UCSD-AML1 (cell line): ENCODE data around the gene DCX.

ENCODE experiments used
- DNase-seq: peaks from one replicate; lab custom pipeline; 2025; ENCODE audit not compliant: unreplicated experiment; lab: John Stamatoyannopoulos, UW

Gene DCX

GRCh38 chrX:111411983-111412382 is at the start of gene DCX:
TSS of gene DCX (minus strand) at chrX:111412192. CDS start at chrX:111410398, 1,794 bp downstream.
- no peak for DNase-seq

- no peak for DNase-seq
Measured at GRCh38 chrX:111460607-111461006, 48.6 kb upstream of the DCX start.

- no peak for DNase-seq
Measured at GRCh38 chrX:111447298-111447697, 35.3 kb upstream of the DCX start.

- no peak for DNase-seq
Measured at GRCh38 chrX:111445485-111445884, 33.5 kb upstream of the DCX start.

GRCh38 chrX:111444881-111445280 is 32.9 kb upstream of the DCX start:
- no peak for DNase-seq

GRCh38 chrX:111443946-111444345 is 32.0 kb upstream of the DCX start:
- no peak for DNase-seq

- no peak for DNase-seq
Measured at GRCh38 chrX:111442791-111443190, 30.8 kb upstream of the DCX start.

GRCh38 chrX:111435469-111435868 is 23.5 kb upstream of the DCX start:
- no peak for DNase-seq

- DNase-seq, result no peak
Measured at GRCh38 chrX:111431001-111431400, 19.0 kb upstream of the DCX start.

GRCh38 chrX:111411557-111411956 is 435 bp downstream of the DCX start:
- DNase-seq, result no peak

- DNase-seq, result no peak
Measured at GRCh38 chrX:111410590-111411078, 1.4 kb downstream of the DCX start.

GRCh38 chrX:111409326-111409725 is 2.7 kb downstream of the DCX start:
- no peak for DNase-seq

- DNase-seq, result no peak
Measured at GRCh38 chrX:111407948-111408347, 4.0 kb downstream of the DCX start.

- DNase-seq, result no peak
Measured at GRCh38 chrX:111402344-111402743, 9.6 kb downstream of the DCX start.

GRCh38 chrX:111395149-111395548 is 16.8 kb downstream of the DCX start:
- DNase-seq, result no peak

GRCh38 chrX:111394569-111394968 is 17.4 kb downstream of the DCX start:
- DNase-seq, result no peak

- DNase-seq, result no peak
Measured at GRCh38 chrX:111387470-111388070, 24.4 kb downstream of the DCX start.

- DNase-seq, result no peak
Measured at GRCh38 chrX:111386615-111387233, 25.3 kb downstream of the DCX start.

GRCh38 chrX:111386077-111386476 is 25.9 kb downstream of the DCX start:
- DNase-seq, result no peak

GRCh38 chrX:111382277-111382676 is 29.7 kb downstream of the DCX start:
- no peak for DNase-seq

GRCh38 chrX:111376897-111377578 is 35.0 kb downstream of the DCX start:
- no peak for DNase-seq

- no peak for DNase-seq
Measured at GRCh38 chrX:111376486-111376885, 35.5 kb downstream of the DCX start.
